ENCODE data around the gene PSMF1.

Gene PSMF1

DNA sequence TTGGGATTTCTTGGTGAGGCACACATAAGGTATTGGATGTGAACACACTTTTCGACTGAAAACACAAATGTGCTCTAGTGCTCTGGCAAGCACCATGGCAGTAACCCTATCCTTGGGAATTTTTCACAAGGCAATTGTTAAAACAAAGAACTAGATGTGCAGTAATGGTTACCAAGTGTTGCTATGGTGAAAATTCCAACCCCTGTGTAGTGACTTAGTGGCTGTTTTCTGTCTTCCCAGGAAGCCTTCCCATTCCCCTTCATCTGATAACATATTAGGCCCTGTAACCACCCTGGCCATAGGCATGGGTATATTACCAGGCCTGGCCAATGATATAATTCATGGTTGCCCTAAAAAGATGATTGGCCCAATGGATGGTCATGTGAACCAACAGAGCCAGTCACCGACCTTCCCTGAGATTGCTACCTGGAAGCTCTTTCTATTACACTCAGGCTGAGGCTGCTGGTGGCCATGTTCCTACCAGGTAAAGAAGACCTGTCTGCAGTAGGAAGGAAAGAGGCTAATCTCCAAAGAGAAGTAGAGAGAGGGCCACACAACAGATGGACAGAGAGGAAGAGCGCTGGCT, 89.0 kb downstream of the PSMF1 start:
- Histone ChIP-seq H3K36me3 (replicated peaks; ENCODE audit: insufficient read depth, low read length) (no peaks in the 10 kb centered on the region), H3K4me2 (ENCODE audit: low read depth, low read length) (no peak overlapping the region), H3K9me2 (replicated peaks; ENCODE audit: insufficient read depth, low read length) (no peaks in the 10 kb centered on the region), H3F3A (ENCODE audit: insufficient read depth, low read length) (no peaks in the 10 kb centered on the region), H3K4me3 (ENCODE audit: low read length) (no peak overlapping the region), H3K4me1 (ENCODE audit: low read length) (no peaks in the 10 kb centered on the region), H3K9ac (ENCODE audit: low read length) (no peak overlapping the region), H4K20me1 (ENCODE audit: insufficient read depth, low read length) (no peaks in the 10 kb centered on the region), H3K79me2 (ENCODE audit: low read length) (no peaks in the 10 kb centered on the region), H2AFZ (ENCODE audit: low read length) (no peak overlapping the region), H3K27me3 (replicated peaks; ENCODE audit: insufficient read depth, low read length) (no peaks in the 10 kb centered on the region), H3K27ac (ENCODE audit: low read length) (no peak overlapping the region), H3K9me3 (replicated peaks; ENCODE audit: insufficient read depth, low read length) (no peaks in the 10 kb centered on the region)
- DNase-seq = no peak
- TF ChIP-seq EZH2 (optimal IDR thresholded peaks at IDR 0.05; ENCODE audit: low read depth, low read length) (no peak), EZH2phosphoT487 (IDR thresholded peaks at IDR 0.05; ENCODE audit: low read length) (no peak)
- TF ChIP-seq, protein P1, sequence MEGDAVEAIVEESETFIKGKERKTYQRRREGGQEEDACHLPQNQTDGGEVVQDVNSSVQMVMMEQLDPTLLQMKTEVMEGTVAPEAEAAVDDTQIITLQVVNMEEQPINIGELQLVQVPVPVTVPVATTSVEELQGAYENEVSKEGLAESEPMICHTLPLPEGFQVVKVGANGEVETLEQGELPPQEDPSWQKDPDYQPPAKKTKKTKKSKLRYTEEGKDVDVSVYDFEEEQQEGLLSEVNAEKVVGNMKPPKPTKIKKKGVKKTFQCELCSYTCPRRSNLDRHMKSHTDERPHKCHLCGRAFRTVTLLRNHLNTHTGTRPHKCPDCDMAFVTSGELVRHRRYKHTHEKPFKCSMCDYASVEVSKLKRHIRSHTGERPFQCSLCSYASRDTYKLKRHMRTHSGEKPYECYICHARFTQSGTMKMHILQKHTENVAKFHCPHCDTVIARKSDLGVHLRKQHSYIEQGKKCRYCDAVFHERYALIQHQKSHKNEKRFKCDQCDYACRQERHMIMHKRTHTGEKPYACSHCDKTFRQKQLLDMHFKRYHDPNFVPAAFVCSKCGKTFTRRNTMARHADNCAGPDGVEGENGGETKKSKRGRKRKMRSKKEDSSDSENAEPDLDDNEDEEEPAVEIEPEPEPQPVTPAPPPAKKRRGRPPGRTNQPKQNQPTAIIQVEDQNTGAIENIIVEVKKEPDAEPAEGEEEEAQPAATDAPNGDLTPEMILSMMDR (IDR thresholded peaks at IDR 0.05; ENCODE audit: low read length) = no peak

DNA sequence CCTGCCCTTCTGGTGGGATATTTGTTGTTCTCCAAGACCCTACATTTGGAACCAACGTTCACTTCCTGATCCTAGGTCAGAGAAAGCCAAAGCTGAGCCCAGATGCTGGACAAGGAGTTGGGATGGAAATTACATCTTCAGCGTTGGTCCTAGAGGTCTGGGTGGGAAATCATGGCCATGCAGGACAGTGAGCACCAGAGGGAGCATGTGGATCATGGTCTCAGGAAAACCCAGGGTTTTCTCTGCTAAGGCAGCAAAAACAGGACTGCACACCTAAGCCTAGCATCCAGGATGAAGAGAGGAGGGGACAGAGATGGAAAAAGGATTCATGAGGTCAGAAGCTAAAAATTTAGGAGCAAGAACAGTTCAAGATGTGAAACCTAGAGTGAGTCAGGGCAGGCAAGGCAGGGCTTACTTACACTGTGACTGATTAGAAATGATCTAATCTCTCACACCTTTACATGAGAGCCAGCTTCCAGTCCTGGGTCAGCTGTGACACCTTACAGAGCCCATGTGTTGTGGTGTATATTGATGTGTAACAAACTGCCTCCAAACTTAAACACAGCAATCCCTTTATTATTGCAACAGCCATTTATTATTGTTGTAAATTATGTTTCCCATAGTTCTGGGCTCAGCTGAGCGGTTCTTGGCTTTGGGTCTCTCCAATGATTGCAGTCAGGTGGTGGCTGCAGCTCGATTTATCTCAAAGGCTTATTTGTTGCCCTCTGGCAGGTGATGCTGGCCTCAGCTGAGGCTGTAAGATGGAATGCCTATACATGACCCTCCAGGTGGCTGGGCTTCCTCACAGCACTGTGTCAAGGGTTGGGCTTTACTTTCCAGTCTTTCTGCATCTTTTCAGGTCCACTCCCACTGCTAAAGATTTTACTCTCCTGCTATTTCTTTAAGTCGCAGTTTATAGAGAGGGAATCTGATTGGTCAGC, 91.3 kb downstream of the PSMF1 start:
- Histone ChIP-seq H3K9ac (ENCODE audit: low read length) (no peak overlapping the region), H3K27ac (ENCODE audit: low read length) (no peak overlapping the region), H3K9me2 (replicated peaks; ENCODE audit: insufficient read depth, low read length) (no peaks in the 10 kb centered on the region), H3K36me3 (replicated peaks; ENCODE audit: insufficient read depth, low read length) (no peaks in the 10 kb centered on the region), H4K20me1 (ENCODE audit: insufficient read depth, low read length) (no peaks in the 10 kb centered on the region), H3K9me3 (replicated peaks; ENCODE audit: insufficient read depth, low read length) (no peaks in the 10 kb centered on the region), H3K4me1 (ENCODE audit: low read length) (peaks cover 5% of the 10 kb centered on the region; the same call in 1 of the 2 replicates), H3K4me2 (ENCODE audit: low read depth, low read length) (no peak overlapping the region), H3F3A (ENCODE audit: insufficient read depth, low read length) (no peaks in the 10 kb centered on the region), H2AFZ (ENCODE audit: low read length) (no peak overlapping the region), H3K27me3 (replicated peaks; ENCODE audit: insufficient read depth, low read length) (no peaks in the 10 kb centered on the region), H3K4me3 (ENCODE audit: low read length) (no peak overlapping the region), H3K79me2 (ENCODE audit: low read length) (no peaks in the 10 kb centered on the region)
- TF ChIP-seq, protein P1 (IDR thresholded peaks at IDR 0.05; ENCODE audit: low read length) = peak; percentile 45
- TF ChIP-seq EZH2phosphoT487 (IDR thresholded peaks at IDR 0.05; ENCODE audit: low read length) = no peak
- no peak for DNase-seq

DNA sequence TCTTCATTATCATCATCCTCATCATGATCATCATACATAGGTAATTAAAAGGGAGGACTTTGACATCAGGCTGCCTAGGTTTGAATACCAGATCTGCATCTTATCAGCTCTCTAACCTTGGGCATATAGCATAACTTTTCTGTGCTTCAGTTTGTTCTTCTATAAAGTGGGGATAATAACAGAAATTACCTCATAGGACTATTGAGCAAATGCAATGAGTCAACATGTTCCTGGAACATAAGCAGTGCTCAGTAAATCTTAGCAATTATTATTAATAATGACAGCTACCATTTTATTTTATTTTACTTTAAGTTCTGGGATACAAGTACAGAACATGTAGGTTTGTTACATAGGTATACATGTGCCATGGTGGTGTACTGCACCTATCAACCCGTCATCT, 92.1 kb downstream of the PSMF1 start:
- H2AFZ ChIP-seq (ENCODE audit: low read length) = no peak overlapping the region
- no peaks in the 10 kb centered on the region for H3K9me3 ChIP-seq (replicated peaks; ENCODE audit: insufficient read depth, low read length)
- DNase-seq = no peak
- no peaks in the 10 kb centered on the region for H4K20me1 ChIP-seq (ENCODE audit: insufficient read depth, low read length)
- H3K4me3 ChIP-seq (ENCODE audit: low read length) = no peak overlapping the region
- H3K9ac ChIP-seq (ENCODE audit: low read length) = no peak overlapping the region
- peaks cover 10% of the 10 kb centered on the region for H3K4me1 ChIP-seq (ENCODE audit: low read length)
- H3K27ac ChIP-seq (ENCODE audit: low read length) = no peak overlapping the region
- TF ChIP-seq EZH2phosphoT487 (IDR thresholded peaks at IDR 0.05; ENCODE audit: low read length) (no peak), EZH2 (optimal IDR thresholded peaks at IDR 0.05; ENCODE audit: low read depth, low read length) (no peak)
- TF ChIP-seq, protein P1 (IDR thresholded peaks at IDR 0.05; ENCODE audit: low read length) = no peak
- no peak overlapping the region for H3K4me2 ChIP-seq (ENCODE audit: low read depth, low read length)
- no peaks in the 10 kb centered on the region for H3K36me3 ChIP-seq (replicated peaks; ENCODE audit: insufficient read depth, low read length)
- H3K27me3 ChIP-seq (replicated peaks; ENCODE audit: insufficient read depth, low read length) = no peaks in the 10 kb centered on the region
- no peaks in the 10 kb centered on the region for H3F3A ChIP-seq (ENCODE audit: insufficient read depth, low read length)
- H3K79me2 ChIP-seq (ENCODE audit: low read length) = no peaks in the 10 kb centered on the region
- H3K9me2 ChIP-seq (replicated peaks; ENCODE audit: insufficient read depth, low read length) = no peaks in the 10 kb centered on the region

Measured in MM.1S (cell line).